OCI-M2 (cell line): ENCODE data around the gene ADAMTS17.

Source experiments
- DNase-seq: peaks from one replicate; lab custom pipeline; 2025; ENCODE audit not compliant: unreplicated experiment; lab: John Stamatoyannopoulos, UW

ADAMTS17 gene

DNA sequence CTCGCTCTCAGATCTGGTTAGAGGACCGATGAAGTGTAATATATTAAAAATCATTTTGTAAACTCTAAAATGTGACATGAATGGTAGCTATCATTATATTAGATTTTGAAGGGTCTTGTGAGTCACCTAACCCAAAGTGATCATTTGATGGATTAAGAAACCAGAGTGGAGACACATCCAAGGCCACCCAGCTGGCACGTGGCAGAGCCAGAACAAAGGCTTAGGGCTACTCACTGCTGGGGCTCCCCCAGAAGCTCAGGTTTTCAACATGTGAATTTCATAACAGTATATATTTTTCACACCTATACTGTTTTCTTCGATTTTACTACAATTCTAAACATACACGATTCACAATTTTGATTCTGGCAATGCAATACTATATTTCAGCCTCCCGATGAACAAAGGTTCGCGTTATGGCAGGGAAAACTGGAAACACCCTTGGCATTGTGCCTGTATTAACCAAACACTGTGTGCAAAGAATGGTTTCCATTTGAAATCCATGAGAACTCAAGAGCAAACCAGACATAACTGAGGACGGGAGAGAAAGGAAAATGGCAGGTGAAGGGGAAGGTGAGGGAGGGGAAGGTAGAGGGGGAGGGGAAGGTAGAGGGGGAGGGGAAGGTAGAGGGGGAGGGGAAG is 88.9 kb downstream of the ADAMTS17 start:
- DNase-seq = no peak

DNA sequence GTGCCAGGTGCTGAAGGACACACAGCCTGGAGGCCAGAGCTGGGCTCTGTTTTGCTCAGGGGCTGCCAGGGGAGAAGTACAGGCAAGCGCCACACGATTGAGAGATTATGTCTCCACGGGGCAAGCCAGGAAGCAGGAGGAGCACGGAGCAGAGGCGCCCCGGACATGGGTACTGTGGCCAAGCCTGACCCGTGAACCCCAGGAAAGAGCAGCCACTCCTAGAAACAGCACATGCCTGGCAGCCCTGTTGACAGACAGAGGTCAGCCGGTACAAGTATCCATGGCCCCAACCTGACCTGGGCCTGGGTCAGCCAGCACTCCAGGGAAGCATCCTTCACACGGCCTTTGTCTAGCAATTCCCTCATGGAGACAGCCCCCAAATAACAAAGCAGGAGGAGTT is 89.4 kb downstream of the ADAMTS17 start:
- no peak for DNase-seq

DNA sequence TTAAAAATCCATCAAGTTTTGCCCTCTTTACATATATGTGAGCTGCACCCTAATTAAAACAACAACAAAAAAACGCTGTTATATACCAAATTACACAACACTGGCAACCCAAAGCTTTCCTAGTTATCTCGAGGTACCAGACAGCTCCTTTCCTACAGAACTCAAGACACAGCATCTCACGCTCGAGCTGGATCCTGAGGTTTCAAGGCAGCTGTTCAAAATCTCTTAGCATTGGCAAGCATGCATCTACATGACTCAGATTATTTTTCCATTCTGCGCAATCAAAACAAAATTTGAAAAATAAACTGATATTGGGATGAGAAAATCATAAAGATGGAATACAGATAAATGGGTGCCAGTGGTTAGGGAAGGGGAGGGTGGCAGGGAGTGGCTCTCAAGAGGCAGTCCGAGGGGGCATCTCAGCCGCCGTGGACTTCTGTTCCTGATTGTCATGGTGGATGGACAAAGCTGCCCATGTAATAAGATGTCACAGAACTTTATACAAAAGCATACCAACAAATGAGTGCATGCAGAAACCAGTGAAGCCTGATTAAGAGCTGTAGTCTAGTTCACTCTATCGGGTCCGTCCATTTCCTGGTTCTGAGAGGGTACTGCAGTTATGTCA is 91.5 kb downstream of the ADAMTS17 start:
- DNase-seq = no peak

DNA sequence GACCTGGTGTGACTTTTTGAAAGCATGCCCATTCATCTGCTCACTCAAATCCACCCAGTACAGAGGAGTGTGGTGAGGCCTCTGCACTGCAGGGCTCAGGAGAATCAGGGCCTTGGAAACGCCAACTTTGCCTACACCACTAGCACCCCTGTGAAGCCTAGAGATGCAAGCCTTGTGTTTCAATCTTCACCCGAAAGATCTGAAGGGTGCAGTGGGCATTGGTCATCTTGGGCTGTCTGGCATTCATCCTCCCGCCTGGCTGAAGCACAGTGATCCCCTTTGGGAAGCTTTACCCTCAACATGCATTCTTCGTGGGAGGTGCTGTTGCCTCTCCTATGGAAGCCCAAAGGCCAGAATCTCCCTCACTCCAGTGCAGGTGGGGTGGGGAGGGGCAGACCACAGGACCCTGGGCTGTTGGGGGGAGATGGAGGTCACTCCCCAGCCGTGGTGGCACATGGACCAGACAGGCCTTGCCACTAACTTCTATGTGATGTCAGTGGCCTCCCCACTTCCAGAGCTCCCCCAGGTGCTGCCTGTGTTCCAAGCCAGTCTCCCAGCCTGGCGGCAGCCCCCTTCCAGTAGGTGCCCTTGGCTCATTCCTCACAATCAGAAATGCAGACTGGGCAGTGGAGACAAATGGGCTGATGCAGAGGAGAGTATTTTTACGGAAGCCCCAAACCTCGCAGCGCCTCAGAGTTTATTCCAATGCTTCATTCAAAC is 92.5 kb downstream of the ADAMTS17 start:
- no peak for DNase-seq

DNA sequence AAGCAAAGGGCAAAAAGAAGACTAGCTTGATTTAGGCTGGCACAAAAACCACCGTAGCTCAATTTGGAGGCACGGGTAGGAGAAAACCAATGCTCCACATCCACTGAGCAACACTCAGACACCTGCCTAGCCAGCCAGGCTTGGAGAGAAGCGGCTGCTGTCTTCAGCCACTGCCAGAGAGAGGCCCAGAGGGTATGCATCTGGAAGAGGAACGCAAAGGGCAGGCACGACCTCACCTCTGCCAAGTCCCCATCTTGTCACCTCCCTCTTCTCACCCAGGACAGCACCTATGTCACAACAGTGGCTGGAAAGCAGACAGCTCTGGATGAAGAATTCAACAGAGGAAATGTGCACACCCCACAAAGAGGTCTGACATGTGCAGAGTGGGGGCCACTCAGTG is 93.5 kb downstream of the ADAMTS17 start:
- no peak for DNase-seq

DNA sequence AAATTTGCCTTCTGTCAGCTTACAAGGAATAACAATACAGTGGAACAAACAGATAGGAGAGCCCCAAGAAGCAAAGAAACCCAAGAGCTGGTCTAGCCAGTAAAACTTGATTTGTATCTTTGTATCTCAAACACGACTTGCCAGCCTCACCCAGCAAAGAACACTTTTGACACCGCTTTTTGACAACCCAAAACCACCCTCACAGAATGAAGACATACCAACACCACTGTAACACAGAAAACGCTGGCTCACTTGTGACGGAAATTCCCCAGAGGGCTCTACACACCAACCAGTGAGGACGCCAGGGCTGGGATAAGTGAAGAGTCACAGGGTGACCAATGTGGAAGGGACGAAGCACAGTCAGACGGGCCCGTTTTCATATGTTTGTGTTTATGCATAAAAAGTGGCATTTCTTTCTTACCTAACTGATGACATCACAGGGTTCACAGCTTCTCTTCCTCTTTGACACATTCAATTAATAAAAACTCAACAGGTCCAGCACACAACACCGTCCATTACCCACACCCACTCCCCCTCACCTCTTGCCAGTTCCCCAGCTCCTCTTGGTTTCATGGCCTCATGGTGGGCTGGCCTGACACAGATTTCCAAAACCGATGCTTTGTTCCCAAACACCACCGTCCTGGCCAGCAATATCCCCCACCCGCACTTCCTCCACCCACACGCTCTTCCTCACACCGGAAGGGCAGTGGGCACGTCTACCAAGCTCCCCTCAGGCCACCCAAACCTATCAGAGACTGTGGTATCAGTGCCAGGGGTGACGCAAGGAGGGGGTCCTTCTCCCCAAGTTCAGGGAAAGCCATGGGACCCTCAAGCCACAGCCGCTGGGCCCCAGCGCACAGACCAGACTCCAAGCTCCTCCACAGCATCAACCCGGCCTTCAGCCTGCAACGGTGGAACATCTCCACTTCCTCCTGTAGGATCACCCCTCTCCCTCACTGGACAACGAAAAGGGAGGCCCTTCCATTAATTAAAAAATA is 94.2 kb downstream of the ADAMTS17 start:
- DNase-seq = no peak

DNA sequence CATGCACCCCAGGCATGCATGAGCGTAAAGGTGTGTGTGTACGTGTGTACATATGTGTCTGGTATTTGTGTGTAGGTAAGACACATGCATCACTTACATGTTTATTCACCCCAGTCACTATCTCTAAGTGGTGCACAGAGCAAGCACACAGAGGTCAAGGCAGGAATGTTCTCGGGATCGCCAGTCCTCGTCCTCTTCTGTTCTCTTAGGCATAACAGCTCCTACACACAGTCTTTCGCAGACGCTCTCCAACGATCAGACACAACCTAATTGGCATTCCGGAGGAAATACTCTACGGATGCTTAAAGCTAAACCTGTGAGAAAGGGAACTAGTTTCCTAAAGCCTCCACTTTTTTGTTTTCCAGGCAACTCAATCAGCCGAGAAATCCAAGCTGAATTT is 95.9 kb downstream of the ADAMTS17 start:
- DNase-seq = no peak

DNA sequence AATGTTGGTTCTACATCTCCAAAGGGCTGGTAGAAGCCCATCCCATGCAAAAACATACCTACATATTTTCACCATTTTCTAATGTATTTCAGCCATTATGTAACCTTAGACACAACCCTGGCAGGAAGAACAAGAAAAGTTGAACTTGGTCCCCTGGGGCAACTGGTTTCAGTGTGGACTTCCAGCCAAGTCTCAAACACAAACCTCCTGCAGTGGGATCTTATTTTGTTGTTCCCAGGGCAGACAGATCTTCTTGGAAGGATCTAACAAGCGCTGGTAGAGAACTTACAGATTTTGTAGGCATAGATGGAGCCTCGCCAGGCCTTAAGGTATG is 96.3 kb downstream of the ADAMTS17 start:
- DNase-seq = no peak

DNA sequence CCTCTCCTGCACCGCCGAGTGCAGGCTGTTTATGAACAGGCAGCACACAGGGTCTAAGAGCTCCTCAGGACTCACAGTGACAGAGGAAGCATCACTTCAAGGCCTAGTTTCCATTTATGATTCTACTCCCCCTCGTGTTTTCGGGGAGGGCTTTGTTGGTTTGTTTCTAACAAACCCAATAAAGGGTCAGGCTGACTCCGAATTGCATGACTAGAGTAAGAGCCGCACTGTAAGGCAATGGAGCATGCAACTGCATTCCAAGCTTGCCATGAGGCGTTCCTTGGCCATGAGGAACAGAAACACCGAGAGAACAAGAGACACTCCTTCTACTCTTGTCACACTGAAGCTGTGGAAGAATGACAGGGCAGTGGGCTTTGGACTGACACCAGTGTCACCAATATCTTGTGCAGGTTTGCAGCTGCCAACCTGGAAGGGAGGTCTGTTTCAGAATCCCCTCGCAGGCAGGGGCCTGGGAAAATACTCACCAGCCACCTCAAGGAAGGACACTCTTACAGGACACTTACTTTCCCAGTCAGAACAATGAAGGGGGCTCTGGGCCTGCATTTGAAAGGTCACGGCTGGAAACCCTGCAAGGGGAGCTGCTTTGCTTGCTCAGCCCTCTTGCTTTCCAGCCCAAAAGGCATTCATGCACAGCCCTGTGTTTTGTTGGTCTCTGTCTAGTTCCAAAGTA is 96.8 kb downstream of the ADAMTS17 start:
- DNase-seq = no peak

DNA sequence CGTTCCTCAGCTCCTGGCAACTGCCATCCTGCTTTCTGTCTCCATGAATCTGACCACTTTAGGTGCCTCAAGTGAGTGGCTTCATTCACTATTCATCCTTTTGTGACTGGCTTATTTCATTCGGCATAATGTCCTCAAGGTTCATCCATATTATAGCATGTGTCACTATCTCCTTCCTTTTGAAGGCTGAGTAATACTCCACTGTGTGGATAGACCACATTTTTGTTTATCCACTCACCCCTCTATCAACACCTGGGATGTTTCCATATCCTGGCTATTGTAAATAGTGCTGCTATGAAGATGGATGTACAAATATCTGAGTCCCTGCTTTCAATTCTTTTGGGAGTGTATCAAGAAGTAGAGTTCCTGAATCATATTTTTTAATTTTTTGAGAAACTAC is 98.8 kb downstream of the ADAMTS17 start:
- DNase-seq = no peak

DNA sequence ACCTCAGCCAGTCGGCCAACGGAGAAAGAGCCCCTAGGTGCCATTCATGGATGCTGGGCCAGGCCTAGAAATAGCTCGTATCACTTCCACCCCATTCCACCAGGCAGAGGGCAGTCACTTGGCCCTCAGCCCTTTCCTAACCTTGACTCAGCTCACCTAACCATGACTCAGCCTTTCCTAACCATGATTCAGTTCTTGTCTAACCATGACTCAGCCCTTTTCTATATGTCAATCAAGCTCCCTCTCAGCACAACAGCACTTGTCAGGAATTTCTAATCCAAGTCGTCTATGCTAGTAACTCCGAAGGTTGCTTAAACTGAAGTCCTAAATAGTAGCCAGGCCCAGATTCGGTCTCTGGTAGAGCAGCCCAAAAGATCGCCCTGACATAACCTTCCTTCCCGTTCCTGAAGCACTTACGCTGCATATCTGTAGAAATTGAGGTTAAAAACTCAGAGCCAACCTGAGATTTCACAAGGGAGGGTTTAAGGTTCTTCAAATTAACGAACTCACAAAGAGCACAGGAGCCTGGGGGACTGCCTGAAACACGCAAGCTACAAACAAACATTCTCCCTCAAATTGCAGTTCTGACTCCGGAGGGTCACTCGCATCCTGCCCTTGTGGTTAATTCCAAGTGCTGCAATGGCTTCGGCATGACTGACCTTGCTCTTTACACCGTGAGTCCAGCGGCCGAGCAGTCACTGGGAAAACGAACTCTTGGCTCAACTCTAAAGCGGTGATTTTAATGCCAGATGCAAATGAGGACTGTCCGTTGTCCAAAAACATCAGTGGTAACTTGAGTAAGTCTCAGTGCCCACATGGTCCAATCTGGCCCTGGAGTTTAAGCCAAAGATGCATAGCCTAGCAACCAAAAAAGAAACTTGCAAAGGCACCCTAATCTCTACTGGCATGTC is 99.9 kb downstream of the ADAMTS17 start:
- DNase-seq = no peak

DNA sequence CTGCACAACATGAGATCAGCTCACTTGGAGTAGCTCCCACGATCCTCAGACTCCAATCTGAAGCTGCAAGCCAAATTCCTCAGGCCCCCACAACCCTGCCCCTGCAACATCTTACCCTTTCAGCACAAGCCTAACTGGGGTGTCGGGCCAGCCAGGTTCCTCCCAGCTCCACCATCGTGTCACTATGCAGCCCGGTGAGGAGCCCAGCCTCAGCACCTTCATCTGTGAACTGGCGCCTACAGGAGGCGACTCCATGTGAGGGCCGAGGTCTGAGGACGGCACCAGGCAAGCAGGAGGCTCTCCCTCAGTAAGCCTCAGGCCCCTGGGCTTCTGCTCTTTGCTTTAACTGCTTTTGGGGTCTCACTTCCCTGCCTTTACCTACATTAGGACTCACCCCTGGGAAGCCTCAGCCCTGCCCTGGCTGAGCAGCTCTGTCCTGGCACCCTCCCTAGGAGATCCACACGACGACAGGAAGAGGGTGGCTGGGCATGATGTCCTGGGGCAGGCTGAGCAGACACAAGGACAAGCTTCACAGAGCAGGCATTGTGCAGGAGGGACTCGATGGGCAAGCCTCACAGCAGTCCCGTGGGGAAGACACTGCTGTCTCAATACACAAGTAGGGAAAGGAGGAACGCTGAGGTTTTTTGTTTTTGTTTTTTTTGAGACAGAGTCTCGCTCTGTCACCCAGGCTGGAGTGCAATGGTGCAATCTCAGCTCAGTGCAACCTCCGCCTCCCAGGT is 104.6 kb downstream of the ADAMTS17 start:
- no peak for DNase-seq

DNA sequence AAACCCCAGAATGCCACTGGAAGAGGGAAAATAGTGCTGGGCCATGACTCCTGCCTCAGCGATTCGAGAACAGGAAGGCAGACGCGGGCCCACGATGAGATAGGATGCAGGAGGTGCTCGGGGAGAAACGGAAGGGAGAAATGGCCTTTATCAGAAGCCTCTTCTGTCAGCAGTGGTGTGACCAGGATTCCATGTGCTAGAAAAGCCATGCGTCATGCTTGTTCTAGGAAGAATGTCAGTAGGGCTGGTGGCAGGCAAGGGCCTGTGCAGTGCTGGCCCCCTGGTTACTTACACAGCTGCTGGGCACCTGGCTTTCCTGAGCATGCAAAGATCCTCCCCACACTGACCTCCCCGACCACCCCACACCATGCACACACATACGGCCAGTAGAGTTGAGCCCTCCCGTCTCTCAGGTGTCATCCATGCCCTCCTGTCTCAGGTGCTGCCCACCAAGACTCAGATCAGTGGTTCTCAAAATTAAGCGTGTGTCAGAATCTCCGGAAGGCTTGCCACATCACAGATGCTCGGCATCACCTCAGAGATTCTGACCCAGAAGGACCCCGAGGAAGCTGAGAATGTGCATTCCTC is 106.7 kb downstream of the ADAMTS17 start:
- DNase-seq = no peak

DNA sequence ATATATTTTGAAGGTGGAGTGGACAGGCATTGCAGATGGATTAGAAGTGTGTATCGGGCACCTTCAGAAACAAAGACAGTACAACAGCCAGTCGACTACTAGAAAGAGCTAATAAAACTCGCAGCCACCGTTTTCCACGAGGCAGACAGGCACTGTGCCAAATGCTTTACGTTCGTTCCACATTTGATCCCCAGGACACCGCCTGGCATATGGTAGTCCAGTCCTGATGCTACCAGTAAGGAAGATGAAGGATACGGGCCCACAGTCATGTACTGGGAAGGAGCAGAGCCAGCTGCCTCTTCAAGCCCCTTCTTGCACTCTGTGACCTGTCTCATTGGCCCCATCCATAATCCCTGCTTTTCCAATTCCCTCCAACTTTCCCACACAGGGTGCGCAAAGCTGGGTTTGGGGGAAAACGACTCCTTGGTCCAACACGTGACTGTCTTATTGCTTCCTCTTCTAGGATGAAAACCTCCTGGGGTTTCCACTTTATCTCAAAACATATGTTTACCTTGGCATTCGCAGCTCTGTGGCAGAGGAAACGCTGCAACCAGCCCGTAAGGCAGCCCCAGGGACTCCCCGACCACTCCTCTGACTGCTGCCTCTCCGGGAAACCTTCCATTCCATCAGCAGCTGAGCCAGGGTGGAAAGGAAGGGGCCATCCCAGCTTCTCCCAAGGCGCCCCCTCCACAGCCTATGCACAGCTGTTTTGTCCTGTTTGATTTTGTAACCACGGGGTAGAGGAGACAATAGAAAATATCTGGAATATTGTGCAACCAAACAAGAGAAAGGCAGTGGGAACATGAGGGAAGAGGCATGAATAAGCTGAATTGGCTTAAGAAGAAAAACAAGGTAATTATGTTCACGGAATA is 107.4 kb downstream of the ADAMTS17 start:
- DNase-seq = no peak

DNA sequence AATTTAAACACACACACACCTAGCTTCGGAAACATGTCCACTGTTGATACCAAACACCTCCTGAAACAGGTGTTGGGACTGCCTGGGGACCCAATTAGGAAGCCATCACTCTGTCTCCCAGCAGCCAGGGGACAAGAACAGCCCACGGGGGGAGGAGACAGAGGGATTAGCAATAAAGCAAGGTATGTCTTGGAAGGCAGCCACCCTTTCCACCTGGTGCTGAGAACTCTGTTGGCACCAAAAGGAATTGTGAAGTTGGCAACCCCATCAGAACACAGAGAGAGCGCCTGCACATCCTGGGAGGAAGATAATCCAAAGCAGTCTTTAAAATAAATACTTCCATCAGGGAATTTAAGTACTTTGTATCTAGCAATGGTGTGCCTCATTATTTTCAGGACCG is 111.0 kb downstream of the ADAMTS17 start:
- DNase-seq = no peak

DNA sequence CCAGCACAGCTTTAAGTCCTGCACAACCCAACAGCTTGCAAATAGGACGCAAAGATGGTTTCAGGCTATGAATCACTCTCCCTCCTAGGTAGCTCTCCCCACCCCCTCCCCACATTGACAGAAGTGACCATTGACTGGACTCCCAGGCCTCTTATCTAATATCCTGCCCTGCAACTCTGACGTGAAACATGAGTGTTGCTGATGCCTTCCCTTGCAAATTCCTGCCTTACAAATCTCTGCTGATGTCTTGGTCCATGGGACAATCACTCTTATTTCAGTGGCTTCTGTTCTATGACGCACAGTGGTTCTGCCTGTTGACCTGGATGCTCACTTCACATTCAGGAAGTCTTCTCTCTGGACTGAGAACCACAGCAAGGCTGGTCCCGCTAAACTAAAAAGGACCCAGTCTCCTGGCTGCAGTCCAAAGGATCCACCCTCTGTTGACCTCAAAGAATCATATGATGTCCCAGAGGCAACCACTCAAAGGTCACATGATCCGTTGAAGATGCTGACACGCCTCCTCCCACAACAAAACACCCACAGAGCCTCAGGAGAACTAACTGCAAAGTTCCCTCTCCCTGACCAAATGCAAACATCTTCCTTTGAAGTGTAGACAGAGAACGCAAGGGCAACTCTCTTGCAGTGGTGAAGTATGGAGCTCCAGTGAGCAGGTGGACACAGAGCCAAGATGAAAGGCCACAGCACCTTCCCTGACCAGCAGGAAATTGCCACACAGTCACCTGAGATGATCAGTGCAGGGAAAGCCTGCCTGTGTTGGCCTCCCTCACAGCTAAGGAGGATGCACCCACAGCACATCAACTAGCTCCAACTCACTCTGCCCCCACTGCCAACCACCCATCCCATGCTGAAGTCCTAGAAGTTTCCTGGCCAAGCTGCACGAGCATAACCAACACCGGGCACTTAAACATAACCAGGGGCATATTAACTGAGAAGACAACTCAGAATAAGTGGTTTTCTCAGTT is 112.3 kb downstream of the ADAMTS17 start:
- DNase-seq = no peak

DNA sequence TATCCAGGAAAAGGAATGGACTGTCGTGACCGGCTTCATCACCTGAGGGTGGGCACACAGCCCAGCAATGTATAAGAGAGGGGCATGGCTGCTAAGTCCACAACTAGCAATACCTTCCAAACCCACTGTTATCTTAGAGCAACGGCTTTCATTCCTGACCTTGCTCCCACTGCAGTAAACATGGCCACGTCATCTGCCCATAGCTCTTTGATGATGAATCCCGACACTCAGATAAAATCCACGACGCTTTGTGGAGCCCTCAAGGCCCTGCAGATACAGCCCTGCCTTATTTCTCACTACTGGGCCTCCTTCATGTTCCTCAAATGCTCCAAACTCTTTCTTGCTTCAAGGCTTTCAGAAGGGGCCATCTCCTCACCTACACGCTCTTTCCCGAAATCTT is 114.0 kb downstream of the ADAMTS17 start:
- no peak for DNase-seq
